Cerebellar nuclear complex (tissue), 1 donor: Measurements from ENCODE around the gene BRSK2.
"Not testable (repeated sequence)": the region's sequence is repeated elsewhere in the genome, so short reads cannot be mapped to it uniquely, and the experiment has no call there.

Source experiments
- DNase-seq, 2 experiments: peaks; one replicate each; lab custom pipeline; 2025; lab: John Stamatoyannopoulos, UW

BRSK2 gene

GRCh38 chr11:1354125-1354938 lies 35.4 kb upstream of the BRSK2 start:
- no peak for DNase-seq

GRCh38 chr11:1356007-1356435 lies 33.7 kb upstream of the BRSK2 start:
- DNase-seq = no peak

GRCh38 chr11:1356478-1356960 lies 33.2 kb upstream of the BRSK2 start:
- DNase-seq = no peak

GRCh38 chr11:1358286-1358685 lies 31.4 kb upstream of the BRSK2 start:
- no peak for DNase-seq

GRCh38 chr11:1358931-1359330 lies 30.8 kb upstream of the BRSK2 start:
- not testable (repeated sequence) for DNase-seq

GRCh38 chr11:1359556-1359955 lies 30.2 kb upstream of the BRSK2 start:
- no peak for DNase-seq

GRCh38 chr11:1360181-1360834 lies 29.4 kb upstream of the BRSK2 start:
- DNase-seq = no peak

GRCh38 chr11:1360835-1361357 lies 28.8 kb upstream of the BRSK2 start:
- no peak for DNase-seq

- no peak for DNase-seq
Measured at GRCh38 chr11:1361882-1362281, 27.9 kb upstream of the BRSK2 start.

GRCh38 chr11:1367721-1368120 lies 22.0 kb upstream of the BRSK2 start:
- DNase-seq = no peak

- no peak for DNase-seq
Measured at GRCh38 chr11:1368216-1368615, 21.5 kb upstream of the BRSK2 start.

- no peak for DNase-seq
Measured at GRCh38 chr11:1368966-1369365, 20.8 kb upstream of the BRSK2 start.

GRCh38 chr11:1369371-1370005 lies 20.2 kb upstream of the BRSK2 start:
- DNase-seq = no peak

GRCh38 chr11:1370186-1371025 lies 19.3 kb upstream of the BRSK2 start:
- DNase-seq = no peak

GRCh38 chr11:1371026-1371325 lies 18.8 kb upstream of the BRSK2 start:
- no peak for DNase-seq

- no peak for DNase-seq
Measured at GRCh38 chr11:1371377-1371776, 18.4 kb upstream of the BRSK2 start.

GRCh38 chr11:1371836-1372465 lies 17.8 kb upstream of the BRSK2 start:
- DNase-seq = no peak

- DNase-seq = no peak
Measured at GRCh38 chr11:1372660-1373059, 17.1 kb upstream of the BRSK2 start.

- no peak for DNase-seq
Measured at GRCh38 chr11:1373536-1374214, 16.1 kb upstream of the BRSK2 start.

- no peak for DNase-seq
Measured at GRCh38 chr11:1375161-1375954, 14.4 kb upstream of the BRSK2 start.
